ENCODE data around the gene GGTLC1.

GGTLC1 gene

DNA sequence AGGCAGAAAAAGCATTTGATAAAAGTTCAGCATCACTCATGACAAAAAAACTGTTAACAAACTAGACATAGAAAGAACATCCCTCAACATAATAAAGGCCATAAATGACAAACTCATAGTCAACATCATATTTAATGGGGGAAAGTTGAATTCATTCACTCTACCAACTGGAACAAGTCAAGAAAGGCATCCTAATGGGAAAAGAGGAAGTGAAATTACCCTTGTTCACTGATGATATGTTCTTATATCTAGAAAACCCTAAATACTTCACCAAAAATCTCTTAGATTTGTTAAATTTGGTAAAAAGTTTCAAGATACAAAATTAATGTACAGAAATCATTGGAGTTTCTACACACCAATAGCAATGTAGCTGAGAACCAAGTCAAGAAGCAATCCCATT is 48.9 kb downstream of the GGTLC1 start:
- TF ChIP-seq, protein P1, sequence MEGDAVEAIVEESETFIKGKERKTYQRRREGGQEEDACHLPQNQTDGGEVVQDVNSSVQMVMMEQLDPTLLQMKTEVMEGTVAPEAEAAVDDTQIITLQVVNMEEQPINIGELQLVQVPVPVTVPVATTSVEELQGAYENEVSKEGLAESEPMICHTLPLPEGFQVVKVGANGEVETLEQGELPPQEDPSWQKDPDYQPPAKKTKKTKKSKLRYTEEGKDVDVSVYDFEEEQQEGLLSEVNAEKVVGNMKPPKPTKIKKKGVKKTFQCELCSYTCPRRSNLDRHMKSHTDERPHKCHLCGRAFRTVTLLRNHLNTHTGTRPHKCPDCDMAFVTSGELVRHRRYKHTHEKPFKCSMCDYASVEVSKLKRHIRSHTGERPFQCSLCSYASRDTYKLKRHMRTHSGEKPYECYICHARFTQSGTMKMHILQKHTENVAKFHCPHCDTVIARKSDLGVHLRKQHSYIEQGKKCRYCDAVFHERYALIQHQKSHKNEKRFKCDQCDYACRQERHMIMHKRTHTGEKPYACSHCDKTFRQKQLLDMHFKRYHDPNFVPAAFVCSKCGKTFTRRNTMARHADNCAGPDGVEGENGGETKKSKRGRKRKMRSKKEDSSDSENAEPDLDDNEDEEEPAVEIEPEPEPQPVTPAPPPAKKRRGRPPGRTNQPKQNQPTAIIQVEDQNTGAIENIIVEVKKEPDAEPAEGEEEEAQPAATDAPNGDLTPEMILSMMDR (IDR thresholded peaks at IDR 0.05; ENCODE audit: insufficient read depth, low read length, poor library complexity, severe bottlenecking), result no peak
- no peak for TF ChIP-seq EZH2phosphoT487 (conservative IDR thresholded peaks at IDR 0.05; ENCODE audit: low read length)

DNA sequence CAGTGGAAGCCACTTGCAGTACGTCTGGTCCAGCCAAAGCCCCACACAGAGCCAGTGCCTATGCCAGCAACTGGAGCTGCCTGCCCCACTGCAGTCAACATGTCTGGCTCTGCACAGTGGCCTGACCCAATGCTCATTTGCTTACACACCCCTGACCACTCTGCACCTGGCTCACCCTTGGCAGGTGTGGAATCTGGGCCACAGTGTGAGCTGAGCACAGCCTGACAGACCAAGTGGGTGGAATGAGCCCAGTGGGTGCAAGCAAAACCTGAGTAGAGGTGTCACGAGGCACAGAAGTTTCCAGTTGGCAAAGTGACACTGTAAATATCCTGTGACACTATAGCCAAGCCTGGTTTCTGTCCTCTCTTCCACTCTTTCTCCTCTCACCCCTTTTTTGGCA is 49.5 kb downstream of the GGTLC1 start:
- H3K36me3 ChIP-seq (ENCODE audit: low read length), result no peaks in the 10 kb centered on the region
- no peak overlapping the region for H3K4me2 ChIP-seq (ENCODE audit: low read depth, low read length, poor library complexity, severe bottlenecking)
- no peak overlapping the region for H3K9ac ChIP-seq (ENCODE audit: low read length)
- peaks cover 3% of the 10 kb centered on the region; the same call in 1 of the 2 replicates for H3K9me3 ChIP-seq (ENCODE audit: insufficient read depth, low read length)
- no peak overlapping the region for H3K27ac ChIP-seq (ENCODE audit: low read depth, low read length)
- H3K4me3 ChIP-seq (ENCODE audit: insufficient read depth, low read length, poor library complexity, severe bottlenecking), result no peak overlapping the region
- H3K9me2 ChIP-seq (replicated peaks; ENCODE audit: insufficient read depth, low read length), result no peaks in the 10 kb centered on the region
- no peaks in the 10 kb centered on the region for H3K27me3 ChIP-seq (ENCODE audit: low read length)
- H3K79me2 ChIP-seq (ENCODE audit: insufficient read depth, low read length), result no peaks in the 10 kb centered on the region
- no peak overlapping the region for H2AFZ ChIP-seq (ENCODE audit: low read depth, low read length, severe bottlenecking)
- H3F3A ChIP-seq (ENCODE audit: insufficient read depth), result no peaks in the 10 kb centered on the region
- H4K20me1 ChIP-seq (ENCODE audit: low read depth, low read length), result no peaks in the 10 kb centered on the region
- TF ChIP-seq EZH2phosphoT487 (conservative IDR thresholded peaks at IDR 0.05; ENCODE audit: low read length), result no peak
- TF ChIP-seq, protein P1 (IDR thresholded peaks at IDR 0.05; ENCODE audit: insufficient read depth, low read length, poor library complexity, severe bottlenecking), result no peak

More for the DNA sequence above, 48.9 kb downstream of the GGTLC1 start:
- Histone ChIP-seq H3K9me3 (ENCODE audit: insufficient read depth, low read length) (peaks cover 3% of the 10 kb centered on the region; the same call in 1 of the 2 replicates), H3K27me3 (ENCODE audit: low read length) (no peaks in the 10 kb centered on the region), H3K9ac (ENCODE audit: low read length) (no peak overlapping the region), H3F3A (ENCODE audit: insufficient read depth) (no peaks in the 10 kb centered on the region), H3K4me3 (ENCODE audit: insufficient read depth, low read length, poor library complexity, severe bottlenecking) (no peak overlapping the region), H3K36me3 (ENCODE audit: low read length) (no peaks in the 10 kb centered on the region), H3K4me2 (ENCODE audit: low read depth, low read length, poor library complexity, severe bottlenecking) (no peak overlapping the region), H4K20me1 (ENCODE audit: low read depth, low read length) (no peaks in the 10 kb centered on the region), H3K9me2 (replicated peaks; ENCODE audit: insufficient read depth, low read length) (no peaks in the 10 kb centered on the region), H3K79me2 (ENCODE audit: insufficient read depth, low read length) (no peaks in the 10 kb centered on the region), H2AFZ (ENCODE audit: low read depth, low read length, severe bottlenecking) (no peak overlapping the region), H3K27ac (ENCODE audit: low read depth, low read length) (no peak overlapping the region)

DNA sequence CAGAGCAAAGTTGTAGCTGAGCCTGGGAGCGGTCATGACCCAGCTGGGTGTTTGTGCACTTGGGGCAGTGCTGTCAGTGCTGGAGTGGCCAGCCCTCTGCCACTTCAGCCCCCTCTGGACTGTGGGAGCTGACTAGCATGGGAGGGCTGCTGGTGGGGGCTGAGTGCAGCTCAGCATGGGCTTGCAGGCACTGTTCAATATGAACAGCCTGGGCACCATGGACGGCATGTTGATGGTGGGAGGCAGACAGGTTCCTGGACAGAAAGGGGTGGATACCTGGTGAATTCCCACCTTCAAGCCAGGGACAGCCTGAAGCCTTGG is 50.5 kb downstream of the GGTLC1 start:
- Histone ChIP-seq H4K20me1 (ENCODE audit: low read depth, low read length) (no peaks in the 10 kb centered on the region), H3K9me3 (ENCODE audit: insufficient read depth, low read length) (peaks cover 3% of the 10 kb centered on the region; the same call in 1 of the 2 replicates), H3K9ac (ENCODE audit: low read length) (no peak overlapping the region), H3K27me3 (ENCODE audit: low read length) (no peaks in the 10 kb centered on the region), H3K79me2 (ENCODE audit: insufficient read depth, low read length) (no peaks in the 10 kb centered on the region), H3K4me2 (ENCODE audit: low read depth, low read length, poor library complexity, severe bottlenecking) (no peak overlapping the region), H3K9me2 (replicated peaks; ENCODE audit: insufficient read depth, low read length) (no peaks in the 10 kb centered on the region), H3F3A (ENCODE audit: insufficient read depth) (no peaks in the 10 kb centered on the region), H3K27ac (ENCODE audit: low read depth, low read length) (no peak overlapping the region), H3K36me3 (ENCODE audit: low read length) (no peaks in the 10 kb centered on the region), H2AFZ (ENCODE audit: low read depth, low read length, severe bottlenecking) (no peak overlapping the region), H3K4me3 (ENCODE audit: insufficient read depth, low read length, poor library complexity, severe bottlenecking) (no peak overlapping the region)
- no peak for TF ChIP-seq EZH2phosphoT487 (conservative IDR thresholded peaks at IDR 0.05; ENCODE audit: low read length)
- TF ChIP-seq, protein P1 (IDR thresholded peaks at IDR 0.05; ENCODE audit: insufficient read depth, low read length, poor library complexity, severe bottlenecking), result no peak

All from SU-DHL-6 (cell line).